ENCODE measurements around the gene SMCO4.

- TF ChIP-seq, protein P1, sequence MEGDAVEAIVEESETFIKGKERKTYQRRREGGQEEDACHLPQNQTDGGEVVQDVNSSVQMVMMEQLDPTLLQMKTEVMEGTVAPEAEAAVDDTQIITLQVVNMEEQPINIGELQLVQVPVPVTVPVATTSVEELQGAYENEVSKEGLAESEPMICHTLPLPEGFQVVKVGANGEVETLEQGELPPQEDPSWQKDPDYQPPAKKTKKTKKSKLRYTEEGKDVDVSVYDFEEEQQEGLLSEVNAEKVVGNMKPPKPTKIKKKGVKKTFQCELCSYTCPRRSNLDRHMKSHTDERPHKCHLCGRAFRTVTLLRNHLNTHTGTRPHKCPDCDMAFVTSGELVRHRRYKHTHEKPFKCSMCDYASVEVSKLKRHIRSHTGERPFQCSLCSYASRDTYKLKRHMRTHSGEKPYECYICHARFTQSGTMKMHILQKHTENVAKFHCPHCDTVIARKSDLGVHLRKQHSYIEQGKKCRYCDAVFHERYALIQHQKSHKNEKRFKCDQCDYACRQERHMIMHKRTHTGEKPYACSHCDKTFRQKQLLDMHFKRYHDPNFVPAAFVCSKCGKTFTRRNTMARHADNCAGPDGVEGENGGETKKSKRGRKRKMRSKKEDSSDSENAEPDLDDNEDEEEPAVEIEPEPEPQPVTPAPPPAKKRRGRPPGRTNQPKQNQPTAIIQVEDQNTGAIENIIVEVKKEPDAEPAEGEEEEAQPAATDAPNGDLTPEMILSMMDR (IDR thresholded peaks at IDR 0.05; ENCODE audit: insufficient read depth, low read length, poor library complexity, severe bottlenecking), result no peak
- no peak for TF ChIP-seq EZH2phosphoT487 (conservative IDR thresholded peaks at IDR 0.05; ENCODE audit: low read length)
Observed at GRCh38 chr11:93464927-93465540, 78.2 kb downstream of the SMCO4 start.

Measured in SU-DHL-6 (cell line).